Measurements from ENCODE around the gene NIT2.

Gene NIT2

GRCh38 chr3:100306695-100307094 lies 27.9 kb upstream of the NIT2 start:
- no peak overlapping the region for H3K4me3 ChIP-seq (ENCODE audit: low read depth, low read length)
- TF ChIP-seq, protein P1, sequence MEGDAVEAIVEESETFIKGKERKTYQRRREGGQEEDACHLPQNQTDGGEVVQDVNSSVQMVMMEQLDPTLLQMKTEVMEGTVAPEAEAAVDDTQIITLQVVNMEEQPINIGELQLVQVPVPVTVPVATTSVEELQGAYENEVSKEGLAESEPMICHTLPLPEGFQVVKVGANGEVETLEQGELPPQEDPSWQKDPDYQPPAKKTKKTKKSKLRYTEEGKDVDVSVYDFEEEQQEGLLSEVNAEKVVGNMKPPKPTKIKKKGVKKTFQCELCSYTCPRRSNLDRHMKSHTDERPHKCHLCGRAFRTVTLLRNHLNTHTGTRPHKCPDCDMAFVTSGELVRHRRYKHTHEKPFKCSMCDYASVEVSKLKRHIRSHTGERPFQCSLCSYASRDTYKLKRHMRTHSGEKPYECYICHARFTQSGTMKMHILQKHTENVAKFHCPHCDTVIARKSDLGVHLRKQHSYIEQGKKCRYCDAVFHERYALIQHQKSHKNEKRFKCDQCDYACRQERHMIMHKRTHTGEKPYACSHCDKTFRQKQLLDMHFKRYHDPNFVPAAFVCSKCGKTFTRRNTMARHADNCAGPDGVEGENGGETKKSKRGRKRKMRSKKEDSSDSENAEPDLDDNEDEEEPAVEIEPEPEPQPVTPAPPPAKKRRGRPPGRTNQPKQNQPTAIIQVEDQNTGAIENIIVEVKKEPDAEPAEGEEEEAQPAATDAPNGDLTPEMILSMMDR (IDR thresholded peaks at IDR 0.05; ENCODE audit: low read depth, low read length), result no peak

- H3K4me3 ChIP-seq (ENCODE audit: low read depth, low read length), result no peak overlapping the region
- TF ChIP-seq, protein P1 (IDR thresholded peaks at IDR 0.05; ENCODE audit: low read depth, low read length), result no peak
Observed at GRCh38 chr3:100310355-100310965, 24.1 kb upstream of the NIT2 start.

DNA sequence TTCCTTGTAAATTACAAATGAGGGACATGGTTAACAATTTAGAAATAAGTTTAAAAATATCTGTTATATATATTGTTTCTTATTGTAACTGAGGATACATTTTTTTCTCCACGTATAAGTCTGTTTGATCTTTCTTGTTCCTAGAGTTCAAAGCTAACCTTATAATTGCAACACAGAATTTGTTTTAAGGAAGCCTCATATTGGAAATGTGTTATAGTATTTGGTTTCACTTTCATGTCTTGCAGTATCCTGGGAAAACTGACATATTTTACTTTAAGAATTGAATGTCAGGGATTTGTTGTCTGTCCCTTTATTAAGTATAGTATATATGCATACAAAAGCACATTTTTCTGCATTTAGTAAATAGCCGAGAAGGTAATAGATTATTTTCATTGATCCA lies 23.5 kb upstream of the NIT2 start:
- TF ChIP-seq, protein P1 (IDR thresholded peaks at IDR 0.05; ENCODE audit: low read depth, low read length), result no peak
- H3K4me3 ChIP-seq (ENCODE audit: low read depth, low read length), result no peak overlapping the region

DNA sequence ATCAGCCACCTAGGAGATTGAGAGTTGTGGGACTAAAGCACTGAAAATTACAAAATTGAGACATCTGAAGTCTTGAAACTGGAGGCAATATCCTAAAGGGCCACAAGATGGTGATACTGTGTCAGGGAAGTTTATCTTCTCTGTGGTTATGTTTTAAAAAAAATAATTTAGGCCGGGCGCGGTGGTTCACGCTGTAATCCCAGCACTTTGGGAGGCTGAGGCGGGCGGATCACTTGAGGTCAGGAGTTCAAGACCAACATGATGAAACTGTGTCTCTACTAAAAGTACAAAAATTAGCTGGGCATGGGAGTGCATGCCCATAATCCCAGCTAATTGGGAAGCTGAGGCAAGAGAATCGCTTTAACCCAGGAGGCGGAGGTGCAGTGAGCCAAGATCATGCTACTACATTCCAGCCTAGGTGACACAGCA lies 17.9 kb upstream of the NIT2 start:
- H3K4me3 ChIP-seq (ENCODE audit: low read depth, low read length), result no peak overlapping the region
- TF ChIP-seq, protein P1 (IDR thresholded peaks at IDR 0.05; ENCODE audit: low read depth, low read length), result peak; percentile 52; the same call in 1 of the 2 replicates

GRCh38 chr3:100317912-100318311 lies 16.6 kb upstream of the NIT2 start:
- no peak overlapping the region for H3K4me3 ChIP-seq (ENCODE audit: low read depth, low read length)
- TF ChIP-seq, protein P1 (IDR thresholded peaks at IDR 0.05; ENCODE audit: low read depth, low read length), result no peak

DNA sequence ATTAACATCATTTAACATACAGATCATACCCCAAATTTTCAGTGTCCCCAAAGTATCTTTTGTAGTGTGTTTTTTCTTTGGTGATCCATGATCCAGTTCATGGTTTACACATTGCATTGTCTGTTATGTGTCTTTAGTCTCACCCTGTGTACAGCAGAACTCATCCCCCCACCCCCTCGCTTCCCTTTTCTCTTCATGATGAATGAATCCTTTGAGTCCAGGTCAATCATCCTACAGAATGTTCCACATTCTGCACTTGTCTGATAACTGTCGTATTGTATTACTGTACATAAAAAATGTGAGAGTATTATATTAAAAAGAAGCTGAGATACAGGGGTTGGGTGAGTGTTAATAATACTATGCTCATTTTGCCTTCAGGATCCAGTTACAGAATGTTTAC lies 14.6 kb upstream of the NIT2 start:
- TF ChIP-seq, protein P1 (IDR thresholded peaks at IDR 0.05; ENCODE audit: low read depth, low read length), result no peak

DNA sequence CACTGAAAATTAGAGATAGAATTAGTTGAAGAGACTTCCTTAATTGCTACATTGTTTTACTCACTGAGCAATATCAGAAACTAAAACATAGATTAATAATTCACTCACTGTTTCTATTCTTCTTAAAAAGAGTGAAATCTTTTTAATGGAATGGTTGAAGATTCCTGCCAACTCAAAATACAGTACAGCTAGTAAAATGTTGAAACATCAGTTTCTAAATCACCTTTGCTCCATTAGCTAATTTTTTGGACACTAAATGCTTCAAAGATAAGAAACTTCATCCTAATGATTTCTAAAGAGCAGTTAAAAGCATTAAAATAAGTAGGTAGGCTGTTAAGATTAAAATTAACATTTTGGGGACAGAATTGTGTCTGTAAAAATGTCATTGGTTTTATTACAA lies 10.5 kb upstream of the NIT2 start:
- H3K4me3 ChIP-seq (ENCODE audit: low read depth, low read length), result no peak overlapping the region
- TF ChIP-seq, protein P1 (IDR thresholded peaks at IDR 0.05; ENCODE audit: low read depth, low read length), result no peak

More for the DNA sequence above, 14.6 kb upstream of the NIT2 start:
- H3K4me3 ChIP-seq (ENCODE audit: low read depth, low read length), result no peak overlapping the region
